GM12872 (cell line): ENCODE data around the gene INKA2.

Experiments used
- CTCF ChIP-seq: IDR thresholded peaks from 3 replicates; pipeline ENCODE4 v1.5.1; 2011; ENCODE audit warnings: low read depth, mild to moderate bottlenecking, low read length, moderate library complexity; ENCODE audit not compliant: insufficient read depth

Gene INKA2

GRCh38 chr1:111750856-111751255 is 11.7 kb upstream of the INKA2 start:
- TF ChIP-seq CTCF, result no peak

- TF ChIP-seq CTCF, result no peak
Measured at GRCh38 chr1:111749628-111750027, 10.4 kb upstream of the INKA2 start.

GRCh38 chr1:111747947-111748346 is 8.8 kb upstream of the INKA2 start:
- TF ChIP-seq CTCF, result no peak

GRCh38 chr1:111747282-111747734 is 8.1 kb upstream of the INKA2 start:
- peak; percentile 94 for TF ChIP-seq CTCF

GRCh38 chr1:111746614-111746999 is 7.4 kb upstream of the INKA2 start:
- TF ChIP-seq CTCF, result no peak

- TF ChIP-seq CTCF, result no peak
Measured at GRCh38 chr1:111745675-111746613, 6.7 kb upstream of the INKA2 start.

GRCh38 chr1:111743679-111744101 is 4.5 kb upstream of the INKA2 start:
- no peak for TF ChIP-seq CTCF
